ENCODE data around the gene ACSS1. TPM values are rescaled to one million over a fixed set of nuclear protein-coding genes. Genes with fewer than 3 reads are reported as not detected.

ACSS1 gene
- polyA plus RNA-seq, 1 experiment: 1.1 TPM

DNA sequence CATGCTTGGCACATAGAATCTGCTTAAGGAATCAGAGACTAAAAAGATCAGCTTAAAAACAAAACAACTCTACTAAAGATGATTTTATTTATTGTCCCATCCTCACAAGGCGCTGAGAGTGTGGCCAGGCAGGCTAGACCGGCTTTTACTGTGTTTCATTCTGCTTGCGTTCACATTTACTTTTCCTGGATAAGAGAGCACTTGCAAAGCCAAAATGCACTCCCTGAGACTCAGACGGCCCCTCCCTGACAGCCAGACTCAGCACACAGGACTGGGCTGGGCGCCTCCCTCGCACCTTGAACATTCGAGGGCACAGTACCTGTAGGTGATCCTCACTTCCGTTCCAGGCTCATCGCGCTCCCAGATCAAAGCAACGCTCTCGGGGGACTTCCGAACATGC, 10.2 kb downstream of the ACSS1 start:
- DNase-seq (ENCODE audit: low read depth, low spot score): no peak
- H3K4me3 ChIP-seq (ENCODE audit: low read depth, low read length): no peak overlapping the region
- CTCF ChIA-PET: interaction anchor here (1.0 kb wide), 1 partner anchor 9 kb away, joined by 3 read pairs; no protein-coding TSS in a partner anchor
- peaks cover 47% of the 10 kb centered on the region for H3K27me3 ChIP-seq (ENCODE audit: control insufficient read depth, insufficient read depth, low read length)
- no peaks in the 10 kb centered on the region; the same call in 1 of the 2 replicates for H3K9me3 ChIP-seq (ENCODE audit: control insufficient read depth, insufficient read depth, low read length)
- POLR2A ChIA-PET: interaction anchor here (0.6 kb wide), 1 partner anchor 345 kb away, joined by 7 read pairs; no protein-coding TSS in a partner anchor
- no peak overlapping the region for H3K27ac ChIP-seq (ENCODE audit: low read depth, low read length)
- TF ChIP-seq, protein P1, sequence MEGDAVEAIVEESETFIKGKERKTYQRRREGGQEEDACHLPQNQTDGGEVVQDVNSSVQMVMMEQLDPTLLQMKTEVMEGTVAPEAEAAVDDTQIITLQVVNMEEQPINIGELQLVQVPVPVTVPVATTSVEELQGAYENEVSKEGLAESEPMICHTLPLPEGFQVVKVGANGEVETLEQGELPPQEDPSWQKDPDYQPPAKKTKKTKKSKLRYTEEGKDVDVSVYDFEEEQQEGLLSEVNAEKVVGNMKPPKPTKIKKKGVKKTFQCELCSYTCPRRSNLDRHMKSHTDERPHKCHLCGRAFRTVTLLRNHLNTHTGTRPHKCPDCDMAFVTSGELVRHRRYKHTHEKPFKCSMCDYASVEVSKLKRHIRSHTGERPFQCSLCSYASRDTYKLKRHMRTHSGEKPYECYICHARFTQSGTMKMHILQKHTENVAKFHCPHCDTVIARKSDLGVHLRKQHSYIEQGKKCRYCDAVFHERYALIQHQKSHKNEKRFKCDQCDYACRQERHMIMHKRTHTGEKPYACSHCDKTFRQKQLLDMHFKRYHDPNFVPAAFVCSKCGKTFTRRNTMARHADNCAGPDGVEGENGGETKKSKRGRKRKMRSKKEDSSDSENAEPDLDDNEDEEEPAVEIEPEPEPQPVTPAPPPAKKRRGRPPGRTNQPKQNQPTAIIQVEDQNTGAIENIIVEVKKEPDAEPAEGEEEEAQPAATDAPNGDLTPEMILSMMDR (IDR thresholded peaks at IDR 0.05; ENCODE audit: low read depth, low read length): no peak

DNA sequence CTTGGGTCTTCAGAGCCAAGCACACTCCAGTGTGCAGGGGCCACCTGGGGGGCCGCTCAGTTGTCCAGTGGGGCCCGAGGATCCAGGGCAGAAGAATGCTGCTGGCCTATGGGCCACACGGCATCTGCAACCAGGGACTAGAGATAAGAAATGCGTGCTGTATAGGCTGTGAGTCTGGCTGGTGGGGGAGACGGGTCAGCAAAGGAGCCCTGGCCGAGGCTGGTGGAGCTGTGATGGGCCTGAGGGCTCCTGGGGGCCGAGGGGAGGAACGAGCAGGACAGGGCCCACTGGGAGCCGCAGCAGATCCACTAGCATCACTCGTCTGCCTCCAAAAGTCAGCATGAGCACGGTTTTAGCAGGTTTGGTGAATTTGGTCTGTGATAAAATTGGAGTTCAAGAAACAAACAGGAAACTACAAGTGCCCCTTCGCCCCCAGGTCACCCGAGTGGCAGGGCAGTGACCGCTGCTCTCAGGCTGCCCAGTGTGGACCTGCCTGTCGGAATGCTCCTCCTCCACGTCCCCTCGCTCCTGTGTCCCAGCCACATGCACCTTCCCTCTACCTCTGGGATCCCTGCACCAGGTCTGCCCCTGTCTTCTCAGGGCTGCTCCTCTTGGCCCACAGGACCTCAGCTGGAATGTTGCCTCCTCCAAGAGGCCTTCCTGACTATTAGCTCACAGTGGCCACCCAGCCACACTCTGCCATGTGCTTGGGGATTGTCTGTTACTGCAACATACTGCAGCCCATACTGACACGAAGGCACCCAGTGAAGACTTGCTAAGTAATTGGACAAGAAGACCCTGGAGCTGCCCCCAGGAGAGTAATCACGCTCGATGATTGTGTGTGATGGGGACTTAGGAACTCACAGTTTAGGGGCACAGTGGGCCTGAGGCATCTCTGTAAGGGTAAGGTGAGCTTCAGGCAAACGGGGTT, 10.9 kb downstream of the ACSS1 start:
- peaks cover 49% of the 10 kb centered on the region for H3K27me3 ChIP-seq (ENCODE audit: control insufficient read depth, insufficient read depth, low read length)
- H3K9me3 ChIP-seq (ENCODE audit: control insufficient read depth, insufficient read depth, low read length): no peaks in the 10 kb centered on the region; the same call in 1 of the 2 replicates
- CTCF ChIA-PET: interaction anchor here (1.0 kb wide), 1 partner anchor 9 kb away, joined by 3 read pairs; no protein-coding TSS in a partner anchor
- no peak for DNase-seq (ENCODE audit: low read depth, low spot score)
- H3K27ac ChIP-seq (ENCODE audit: low read depth, low read length): no peak overlapping the region
- TF ChIP-seq, protein P1 (IDR thresholded peaks at IDR 0.05; ENCODE audit: low read depth, low read length): no peak
- POLR2A ChIA-PET: no interaction called here
- H3K4me3 ChIP-seq (ENCODE audit: low read depth, low read length): no peak overlapping the region

DNA sequence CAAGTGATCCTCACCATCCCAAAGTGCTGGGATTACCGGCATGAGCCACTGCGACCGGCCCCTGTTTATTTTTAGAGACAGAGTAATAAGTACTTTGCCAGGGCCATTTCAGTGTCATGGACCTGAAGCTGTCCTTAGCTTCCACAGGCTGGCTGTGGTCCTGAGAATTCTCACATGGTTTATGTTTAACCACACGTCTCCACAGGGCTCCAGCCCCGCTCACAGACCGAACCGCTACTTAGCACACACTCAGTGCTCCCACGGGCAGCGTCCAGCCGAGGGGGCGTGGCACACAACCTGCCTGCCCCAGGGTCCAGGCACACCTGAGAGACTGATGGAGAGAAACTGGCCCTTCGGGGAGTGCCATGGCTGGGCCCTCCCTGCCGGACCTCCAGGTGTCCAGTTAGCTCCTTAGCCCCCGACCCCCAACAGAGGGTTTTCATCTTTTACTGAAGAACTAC, 11.7 kb downstream of the ACSS1 start:
- Histone ChIP-seq H3K27ac (ENCODE audit: low read depth, low read length) (no peak overlapping the region), H3K9me3 (ENCODE audit: control insufficient read depth, insufficient read depth, low read length) (no peaks in the 10 kb centered on the region; the same call in 1 of the 2 replicates), H3K4me3 (ENCODE audit: low read depth, low read length) (no peak overlapping the region), H3K27me3 (ENCODE audit: control insufficient read depth, insufficient read depth, low read length) (peaks cover 48% of the 10 kb centered on the region)
- ChIA-PET CTCF (no interaction called here), POLR2A (interaction anchor here (0.5 kb wide), 1 partner anchor 41 kb away, joined by 4 read pairs; no protein-coding TSS in a partner anchor)
- TF ChIP-seq, protein P1 (IDR thresholded peaks at IDR 0.05; ENCODE audit: low read depth, low read length): no peak
- DNase-seq (ENCODE audit: low read depth, low spot score): no peak

DNA sequence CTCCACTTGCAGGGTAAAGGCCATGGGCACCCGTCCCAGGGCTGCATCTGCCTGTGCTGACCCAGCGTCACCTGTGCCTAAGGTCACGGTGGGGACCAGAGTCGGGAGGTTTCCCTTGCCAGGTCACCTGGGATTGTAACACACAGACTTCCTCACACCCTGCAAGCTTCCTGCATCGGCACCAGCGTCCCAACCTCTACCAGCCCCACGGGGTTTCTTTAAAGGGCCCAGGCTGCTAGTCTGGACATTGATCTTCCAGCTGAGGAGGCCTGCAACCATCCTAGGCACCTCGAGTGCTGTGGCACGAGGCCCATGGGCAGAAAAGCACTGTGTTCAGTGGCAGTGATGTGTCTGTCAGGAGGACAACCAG, 12.6 kb downstream of the ACSS1 start:
- H3K27me3 ChIP-seq (ENCODE audit: control insufficient read depth, insufficient read depth, low read length): peaks cover 41% of the 10 kb centered on the region
- no peak overlapping the region for H3K27ac ChIP-seq (ENCODE audit: low read depth, low read length)
- ChIA-PET CTCF (no interaction called here), POLR2A (no interaction called here)
- no peak overlapping the region for H3K4me3 ChIP-seq (ENCODE audit: low read depth, low read length)
- no peak for DNase-seq (ENCODE audit: low read depth, low spot score)
- TF ChIP-seq, protein P1 (IDR thresholded peaks at IDR 0.05; ENCODE audit: low read depth, low read length): no peak
- no peaks in the 10 kb centered on the region; the same call in 1 of the 2 replicates for H3K9me3 ChIP-seq (ENCODE audit: control insufficient read depth, insufficient read depth, low read length)

Data from AG04450 (cell line).